ENCODE measurements around the gene CORO2B.

The CORO2B gene

GRCh38 chr15:68614286-68615035 is 35.7 kb downstream of the CORO2B start:
- Histone ChIP-seq H3K9me3 (ENCODE audit: control insufficient read depth, low read length) (no peaks in the 10 kb centered on the region), H3K27ac (no peak overlapping the region), H3K4me2 (ENCODE audit: low read length) (no peak overlapping the region), H3K9ac (no peak overlapping the region), H3K4me3 (ENCODE audit: low read depth, low read length) (no peak overlapping the region), H3K27me3 (ENCODE audit: control insufficient read depth, insufficient read depth, low read length) (no peaks in the 10 kb centered on the region), H3K36me3 (ENCODE audit: control insufficient read depth, insufficient read depth, low read length) (no peaks in the 10 kb centered on the region), H3K4me1 (no peaks in the 10 kb centered on the region), H3K79me2 (no peaks in the 10 kb centered on the region), H2AFZ (no peak overlapping the region)
- TF ChIP-seq CTCF (IDR thresholded peaks at IDR 0.05): no peak

- no peak for TF ChIP-seq CTCF (IDR thresholded peaks at IDR 0.05)
Observed at GRCh38 chr15:68615301-68615700, 36.5 kb downstream of the CORO2B start.

DNA sequence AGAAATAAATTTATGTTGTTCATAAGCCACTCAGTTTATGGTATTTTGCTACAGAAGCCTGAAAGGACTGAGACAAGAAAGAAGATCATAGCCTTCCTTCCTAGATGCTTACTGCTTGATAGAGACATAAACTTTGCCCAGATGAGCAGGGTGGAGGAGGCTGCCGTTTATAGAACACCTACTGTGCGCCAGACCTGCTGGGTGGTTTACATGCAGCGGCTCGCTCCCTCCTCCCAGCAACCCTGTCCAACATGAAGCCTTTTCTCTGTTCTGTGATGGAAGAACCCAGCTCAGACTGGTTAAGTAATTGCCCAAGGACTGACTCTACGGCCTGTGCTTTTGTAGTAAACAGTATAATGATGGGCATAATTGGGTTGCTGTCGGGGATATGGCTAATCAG is 37.0 kb downstream of the CORO2B start:
- Histone ChIP-seq H3K79me2 (no peaks in the 10 kb centered on the region), H3K4me1 (no peaks in the 10 kb centered on the region), H3K27me3 (ENCODE audit: control insufficient read depth, insufficient read depth, low read length) (no peaks in the 10 kb centered on the region), H3K27ac (no peak overlapping the region), H3K9ac (no peak overlapping the region), H3K36me3 (ENCODE audit: control insufficient read depth, insufficient read depth, low read length) (no peaks in the 10 kb centered on the region), H3K4me2 (ENCODE audit: low read length) (no peak overlapping the region), H3K4me3 (ENCODE audit: low read depth, low read length) (no peak overlapping the region), H2AFZ (no peak overlapping the region), H3K9me3 (ENCODE audit: control insufficient read depth, low read length) (no peaks in the 10 kb centered on the region)
- TF ChIP-seq CTCF (IDR thresholded peaks at IDR 0.05): no peak

More at GRCh38 chr15:68615301-68615700, 36.5 kb downstream of the CORO2B start:
- Histone ChIP-seq H3K27ac (no peak overlapping the region), H3K4me3 (ENCODE audit: low read depth, low read length) (no peak overlapping the region), H3K9ac (no peak overlapping the region), H3K4me1 (no peaks in the 10 kb centered on the region), H3K4me2 (ENCODE audit: low read length) (no peak overlapping the region), H3K79me2 (no peaks in the 10 kb centered on the region), H3K27me3 (ENCODE audit: control insufficient read depth, insufficient read depth, low read length) (no peaks in the 10 kb centered on the region), H3K9me3 (ENCODE audit: control insufficient read depth, low read length) (no peaks in the 10 kb centered on the region), H3K36me3 (ENCODE audit: control insufficient read depth, insufficient read depth, low read length) (no peaks in the 10 kb centered on the region), H2AFZ (no peak overlapping the region)

- H3K9ac ChIP-seq: no peak overlapping the region
- no peaks in the 10 kb centered on the region for H3K4me1 ChIP-seq
- no peaks in the 10 kb centered on the region for H3K36me3 ChIP-seq (ENCODE audit: control insufficient read depth, insufficient read depth, low read length)
- H2AFZ ChIP-seq: no peak overlapping the region
- no peaks in the 10 kb centered on the region for H3K9me3 ChIP-seq (ENCODE audit: control insufficient read depth, low read length)
- no peak for TF ChIP-seq CTCF (IDR thresholded peaks at IDR 0.05)
- H3K4me3 ChIP-seq (ENCODE audit: low read depth, low read length): no peak overlapping the region
- H3K27me3 ChIP-seq (ENCODE audit: control insufficient read depth, insufficient read depth, low read length): no peaks in the 10 kb centered on the region
- H3K4me2 ChIP-seq (ENCODE audit: low read length): no peak overlapping the region
- H3K27ac ChIP-seq: no peak overlapping the region
- no peaks in the 10 kb centered on the region for H3K79me2 ChIP-seq
Observed at GRCh38 chr15:68616397-68616796, 37.6 kb downstream of the CORO2B start.

- Histone ChIP-seq H3K9ac (no peak overlapping the region), H3K9me3 (ENCODE audit: control insufficient read depth, low read length) (no peaks in the 10 kb centered on the region), H3K79me2 (no peaks in the 10 kb centered on the region), H3K27ac (no peak overlapping the region), H3K4me2 (ENCODE audit: low read length) (no peak overlapping the region), H3K27me3 (ENCODE audit: control insufficient read depth, insufficient read depth, low read length) (no peaks in the 10 kb centered on the region), H3K36me3 (ENCODE audit: control insufficient read depth, insufficient read depth, low read length) (no peaks in the 10 kb centered on the region), H3K4me3 (ENCODE audit: low read depth, low read length) (no peak overlapping the region), H2AFZ (no peak overlapping the region), H3K4me1 (no peaks in the 10 kb centered on the region)
- no peak for TF ChIP-seq CTCF (IDR thresholded peaks at IDR 0.05)
Observed at GRCh38 chr15:68617001-68617400, 38.2 kb downstream of the CORO2B start.

All from parathyroid adenoma (tissue), 2 donors.